Loucy (cell line): ENCODE measurements around the gene TM9SF4.
"Not testable (repeated sequence)": the region's sequence is repeated elsewhere in the genome, so short reads cannot be mapped to it uniquely, and the experiment has no call there.

Source experiments
- H2AFZ ChIP-seq: fragments of 200-600 bp; sonication (generic); 2 replicates; pipeline ENCODE4 v1.6.0; 2016; ENCODE audit warnings: antibody characterized with exemption, mild to moderate bottlenecking, low read length, moderate library complexity
- H3F3A ChIP-seq: fragments of 200-600 bp; 2 replicates; pipeline ENCODE4 v1.6.0; 2016; ENCODE audit warnings: antibody characterized with exemption, low read depth, mild to moderate bottlenecking
- H3K27me3 ChIP-seq: fragments of 200-600 bp; sonication (generic); 2 replicates; pipeline ENCODE4 v1.6.1; 2014; ENCODE audit warnings: low read length, mild to moderate bottlenecking; ENCODE audit not compliant: insufficient read depth, poor library complexity, severe bottlenecking
- H3K36me3 ChIP-seq: fragments of 200-600 bp; sonication (generic); 2 replicates; pipeline ENCODE4 v1.6.1; 2016; ENCODE audit warnings: low read length; ENCODE audit not compliant: insufficient read depth
- H3K4me1 ChIP-seq: fragments of 200-600 bp; sonication (generic); 2 replicates; pipeline ENCODE4 v1.5.1; 2014; ENCODE audit warnings: low read length, mild to moderate bottlenecking; ENCODE audit not compliant: insufficient read depth, poor library complexity, severe bottlenecking
- H3K4me2 ChIP-seq: fragments of 200-600 bp; sonication (generic); 2 replicates; pipeline ENCODE4 v1.6.0; 2014; ENCODE audit warnings: antibody characterized with exemption, low read length, low read depth, mild to moderate bottlenecking; ENCODE audit not compliant: poor library complexity, severe bottlenecking
- H3K4me3 ChIP-seq: fragments of 200-600 bp; sonication (generic); 2 replicates; pipeline ENCODE4 v1.5.1; 2014; ENCODE audit warnings: low read length, mild to moderate bottlenecking, mixed read lengths; ENCODE audit not compliant: poor library complexity, severe bottlenecking
- H3K79me2 ChIP-seq: fragments of 200-600 bp; sonication (generic); 2 replicates; pipeline ENCODE4 v1.6.1; 2014; ENCODE audit warnings: low read length; ENCODE audit not compliant: insufficient read depth
- H3K9ac ChIP-seq: fragments of 200-600 bp; sonication (generic); 2 replicates; pipeline ENCODE4 v1.6.0; 2014; ENCODE audit warnings: mild to moderate bottlenecking, low read depth, low read length, moderate library complexity; ENCODE audit not compliant: poor library complexity, severe bottlenecking
- H3K9me2 ChIP-seq: fragments of 200-600 bp; sonication (generic); replicated peaks from 2 replicates; pipeline ENCODE4 v1.6.1; 2016; ENCODE audit warnings: low read depth, low read length, mixed read lengths
- H3K9me3 ChIP-seq: fragments of 200-600 bp; sonication (generic); 2 replicates; pipeline ENCODE4 v1.6.1; 2014; ENCODE audit warnings: mild to moderate bottlenecking, antibody characterized with exemption, low read length, low read depth; ENCODE audit not compliant: insufficient read depth
- H4K20me1 ChIP-seq: fragments of 200-600 bp; sonication (generic); 2 replicates; pipeline ENCODE4 v1.6.0; 2014; ENCODE audit warnings: antibody characterized with exemption, low read length, mild to moderate bottlenecking; ENCODE audit not compliant: insufficient read depth, poor library complexity, severe bottlenecking
- CTCF ChIP-seq: fragments of 200-600 bp; sonication (generic); conservative IDR thresholded peaks from 2 replicates; pipeline ENCODE4 v1.5.1; 2014; ENCODE audit warnings: mild to moderate bottlenecking, antibody characterized with exemption, low read length
- EZH2phosphoT487 ChIP-seq: fragments of 200-600 bp; IDR thresholded peaks from 2 replicates; pipeline ENCODE4 v1.6.1; 2018; ENCODE audit warnings: antibody characterized with exemption, mild to moderate bottlenecking, moderate library complexity, borderline replicate concordance

Gene TM9SF4

DNA sequence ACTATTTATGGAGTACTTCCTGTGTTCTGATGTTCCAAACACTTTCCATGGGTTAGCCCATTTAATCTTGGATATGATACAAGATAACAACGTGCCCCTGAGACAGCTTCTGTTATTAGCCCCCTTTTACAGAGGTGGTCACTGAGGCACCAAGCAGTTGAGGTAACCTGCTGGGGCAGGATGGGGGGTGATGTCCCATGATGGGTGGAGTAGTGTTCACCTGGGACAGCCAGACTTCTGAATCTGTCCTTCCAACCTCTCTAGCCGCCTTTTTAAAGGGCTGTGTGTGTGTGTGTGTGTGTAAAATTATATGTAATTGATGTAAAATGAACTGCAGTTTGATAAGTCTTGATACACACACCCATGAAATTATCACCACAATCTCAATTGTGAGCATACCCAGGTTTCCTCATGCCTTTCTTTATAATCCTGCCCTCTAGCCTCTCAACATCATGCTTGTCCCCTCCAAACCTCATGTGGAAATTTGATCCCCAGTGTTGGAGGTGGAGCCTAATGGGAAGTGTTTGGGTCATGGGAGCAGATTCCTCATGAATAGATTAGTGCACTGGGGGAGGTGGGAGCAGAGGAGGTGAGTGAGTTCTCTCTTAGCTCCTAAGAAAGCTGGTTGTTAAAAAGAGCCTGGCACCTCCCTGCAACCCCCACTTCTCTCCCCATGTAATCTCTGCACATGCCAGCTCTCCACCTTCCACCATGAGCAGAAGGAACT, 58.8 kb downstream of the TM9SF4 start:
- no peaks in the 10 kb centered on the region for H3F3A ChIP-seq
- H3K79me2 ChIP-seq = no peaks in the 10 kb centered on the region
- peaks cover 28% of the 10 kb centered on the region; the same call in 1 of the 2 replicates for H3K36me3 ChIP-seq
- H3K9ac ChIP-seq = no peak overlapping the region
- no peaks in the 10 kb centered on the region for H3K9me2 ChIP-seq
- H3K4me3 ChIP-seq = no peak overlapping the region
- no peak overlapping the region for H2AFZ ChIP-seq
- no peak overlapping the region for H3K4me2 ChIP-seq
- no peaks in the 10 kb centered on the region for H4K20me1 ChIP-seq
- no peak for TF ChIP-seq EZH2phosphoT487
- TF ChIP-seq CTCF = no peak
- no peaks in the 10 kb centered on the region for H3K4me1 ChIP-seq
- H3K27me3 ChIP-seq = no peaks in the 10 kb centered on the region
- H3K9me3 ChIP-seq = no peaks in the 10 kb centered on the region

GRCh38 chr20:32177696-32178095, 68.2 kb downstream of the TM9SF4 start:
- H3K4me1 ChIP-seq, H3K79me2 ChIP-seq, H3K4me2 ChIP-seq, H3F3A ChIP-seq, H3K27me3 ChIP-seq, H3K4me3 ChIP-seq, H2AFZ ChIP-seq, H4K20me1 ChIP-seq, H3K9me3 ChIP-seq, H3K9me2 ChIP-seq, H3K9ac ChIP-seq, H3K36me3 ChIP-seq: not testable (repeated sequence)

GRCh38 chr20:32179515-32179914, 70.0 kb downstream of the TM9SF4 start:
- no peaks in the 10 kb centered on the region for H3K36me3 ChIP-seq
- H3F3A ChIP-seq = no peaks in the 10 kb centered on the region
- H3K9me2 ChIP-seq = no peaks in the 10 kb centered on the region
- no peaks in the 10 kb centered on the region for H4K20me1 ChIP-seq
- no peak overlapping the region for H2AFZ ChIP-seq
- H3K9me3 ChIP-seq = no peaks in the 10 kb centered on the region
- no peak overlapping the region for H3K4me2 ChIP-seq
- no peaks in the 10 kb centered on the region for H3K27me3 ChIP-seq
- H3K4me3 ChIP-seq = no peak overlapping the region
- H3K79me2 ChIP-seq = no peaks in the 10 kb centered on the region
- H3K9ac ChIP-seq = no peak overlapping the region
- TF ChIP-seq CTCF = no peak
- no peak for TF ChIP-seq EZH2phosphoT487
- no peaks in the 10 kb centered on the region for H3K4me1 ChIP-seq

GRCh38 chr20:32179934-32180333, 70.4 kb downstream of the TM9SF4 start:
- no peak for TF ChIP-seq CTCF
- TF ChIP-seq EZH2phosphoT487 = no peak
- no peaks in the 10 kb centered on the region for H3K9me3 ChIP-seq
- no peaks in the 10 kb centered on the region for H3K36me3 ChIP-seq
- no peaks in the 10 kb centered on the region for H3K79me2 ChIP-seq
- H3K4me2 ChIP-seq = no peak overlapping the region
- H3K9ac ChIP-seq = no peak overlapping the region
- no peak overlapping the region for H2AFZ ChIP-seq
- H3F3A ChIP-seq = no peaks in the 10 kb centered on the region
- no peak overlapping the region for H3K4me3 ChIP-seq
- no peaks in the 10 kb centered on the region for H3K27me3 ChIP-seq
- no peaks in the 10 kb centered on the region for H3K4me1 ChIP-seq
- H3K9me2 ChIP-seq = no peaks in the 10 kb centered on the region
- no peaks in the 10 kb centered on the region for H4K20me1 ChIP-seq
